ENCODE results near the gene MCC. TPM values are rescaled to one million over a fixed set of nuclear protein-coding genes. Genes with fewer than 3 reads are reported as not detected.

The MCC gene
- polyA plus RNA-seq, 5 donors: 12.5 to 17.2 (median 15.7) TPM

GRCh38 chr5:113115061-113115460 lies 373.2 kb downstream of the MCC start:
- DNase-seq: no peak

DNA sequence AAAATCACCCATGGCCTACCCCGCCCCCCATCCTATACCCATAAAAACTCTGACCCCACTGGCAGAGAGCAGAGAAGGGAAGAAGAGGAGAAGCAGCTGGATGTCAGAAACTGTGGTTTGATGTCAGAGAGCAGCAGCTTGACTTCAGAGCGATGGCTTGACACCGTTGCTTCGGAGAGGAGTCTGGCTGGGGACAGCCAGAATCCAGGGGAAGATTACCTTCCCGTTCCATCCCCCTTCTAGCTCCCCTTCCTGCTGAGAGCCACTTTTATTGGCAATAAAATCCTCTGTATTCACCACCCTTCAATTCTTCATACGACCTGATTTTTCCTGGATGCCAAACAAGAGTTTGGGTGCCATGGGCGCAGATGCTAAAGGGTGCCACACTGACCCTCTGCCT lies 373.7 kb downstream of the MCC start:
- no peak for DNase-seq

DNA sequence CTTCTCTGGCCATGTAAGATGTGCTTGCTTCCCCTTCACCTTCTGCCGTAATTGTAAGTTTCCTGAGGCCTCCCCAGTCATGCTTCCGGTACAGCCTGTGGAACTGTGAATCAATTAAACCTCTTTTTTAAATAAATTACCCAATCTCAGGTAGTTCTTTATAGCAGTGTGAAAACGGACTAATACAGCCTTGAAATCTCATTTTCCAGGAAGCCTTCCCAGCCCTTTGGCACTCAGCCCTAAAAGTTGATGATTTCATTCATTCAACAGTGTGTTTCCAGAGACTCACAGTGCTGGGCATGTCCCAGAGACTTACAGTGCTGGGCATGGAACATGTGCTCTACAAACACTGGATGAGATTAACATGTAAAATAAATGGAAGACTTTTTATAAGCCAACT lies 375.8 kb downstream of the MCC start:
- DNase-seq: no peak

DNA sequence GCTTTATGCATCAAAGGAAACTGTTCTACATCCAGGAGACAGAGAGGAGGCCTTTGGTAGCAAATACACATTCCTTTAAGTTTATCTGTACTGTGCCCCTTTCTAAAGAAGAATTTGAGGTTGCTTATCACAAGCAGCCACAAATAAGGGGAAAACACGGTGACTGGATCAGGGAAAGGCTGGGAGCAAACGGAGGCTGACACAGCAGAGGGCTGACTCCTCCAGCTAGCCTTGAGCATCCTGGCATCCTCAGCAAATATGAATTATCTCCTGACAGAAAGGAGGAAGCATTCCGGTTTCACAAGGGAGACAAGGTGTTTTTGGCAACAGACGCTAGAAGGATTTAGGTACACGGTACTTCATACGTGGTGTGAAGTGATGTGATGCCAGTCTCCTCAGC lies 378.1 kb downstream of the MCC start:
- no peak for DNase-seq

DNA sequence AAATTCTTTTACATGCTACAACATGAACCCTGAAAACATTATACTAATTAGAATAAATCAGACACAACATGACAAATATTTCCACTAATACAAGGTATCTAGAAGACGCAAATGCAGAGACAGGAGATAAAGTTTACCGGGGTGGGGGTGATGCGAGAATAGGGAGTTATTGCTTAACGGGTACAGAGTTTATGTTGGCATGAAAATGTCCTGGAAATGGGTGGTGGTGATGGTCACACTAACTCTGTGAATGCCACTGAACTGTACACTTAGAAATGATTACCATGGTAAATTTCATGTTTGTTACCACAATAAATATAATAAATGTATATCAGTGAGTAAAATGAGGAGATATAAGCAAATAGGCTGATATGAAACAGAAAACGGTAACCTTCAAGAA lies 378.9 kb downstream of the MCC start:
- DNase-seq: no peak

GRCh38 chr5:113108485-113108884 lies 379.8 kb downstream of the MCC start:
- no peak for DNase-seq

GRCh38 chr5:113106821-113107220 lies 381.4 kb downstream of the MCC start:
- DNase-seq: no peak

DNA sequence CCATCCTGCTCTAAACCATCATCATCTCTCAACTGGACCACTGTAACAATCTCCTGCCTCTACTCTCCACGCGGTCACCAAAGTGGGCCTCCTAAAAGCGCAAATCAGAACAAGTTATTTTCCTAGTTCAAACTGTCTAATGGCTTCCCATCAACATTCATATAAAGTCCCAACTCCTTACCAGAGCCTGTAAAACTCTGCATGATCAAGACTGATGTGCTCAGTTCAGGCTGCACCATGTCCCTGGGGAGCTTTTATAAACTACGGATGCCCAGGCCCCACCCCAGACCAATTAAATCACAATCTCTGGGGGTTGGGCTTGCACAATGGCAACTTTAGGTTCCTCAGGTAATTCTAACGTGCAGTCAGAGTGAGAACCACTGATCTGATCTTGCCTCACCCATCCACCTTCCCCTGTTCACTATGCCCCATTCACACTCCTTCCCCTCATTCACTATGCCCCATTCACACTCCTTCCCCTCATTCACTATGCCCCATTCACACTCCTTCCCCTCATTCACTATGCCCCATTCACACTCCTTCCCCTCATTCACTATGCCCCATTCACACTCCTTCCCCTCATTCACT lies 382.5 kb downstream of the MCC start:
- DNase-seq: no peak

DNA sequence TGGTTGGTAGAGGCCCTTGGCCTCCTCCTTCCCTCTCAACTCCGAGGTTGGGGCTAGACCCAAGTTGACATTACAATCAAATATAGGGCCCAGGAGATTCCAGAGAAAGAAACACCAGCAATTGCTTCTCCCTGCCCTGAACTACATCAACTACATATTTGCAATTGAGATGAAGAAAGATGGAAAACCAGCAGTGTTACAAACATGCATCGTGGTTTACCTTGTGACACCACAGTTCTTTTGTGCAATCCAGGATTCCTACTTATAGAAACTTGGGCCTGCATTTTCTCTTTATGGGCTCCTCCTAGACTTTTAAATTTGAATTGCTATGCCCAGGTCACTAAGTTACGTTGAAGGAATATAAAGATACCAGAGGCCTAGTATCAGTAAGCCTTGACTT lies 384.9 kb downstream of the MCC start:
- DNase-seq: no peak

GRCh38 chr5:113102121-113102531 lies 386.1 kb downstream of the MCC start:
- DNase-seq: no peak

GRCh38 chr5:113100981-113101380 lies 387.3 kb downstream of the MCC start:
- DNase-seq: no peak

- no peak for DNase-seq
Observed at GRCh38 chr5:113099822-113100221, 388.4 kb downstream of the MCC start.

DNA sequence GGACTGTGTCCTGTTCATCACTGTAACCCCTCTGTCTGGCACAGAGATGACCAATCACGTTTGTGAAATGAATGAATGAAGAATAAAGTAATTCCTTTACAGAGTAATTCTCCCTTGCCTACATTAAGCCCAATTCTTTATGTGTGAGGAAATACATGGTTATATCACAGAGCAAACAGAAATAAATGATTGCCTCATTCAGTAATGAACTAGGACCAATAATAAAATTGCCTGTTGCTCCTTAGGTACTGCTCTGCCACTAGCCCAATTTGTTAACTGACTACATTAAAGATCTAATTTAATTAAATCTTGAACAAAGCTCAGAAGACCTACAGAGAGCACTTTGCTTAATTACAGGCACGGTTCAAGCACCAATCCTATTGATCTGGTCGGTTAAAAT lies 389.9 kb downstream of the MCC start:
- DNase-seq: no peak

DNA sequence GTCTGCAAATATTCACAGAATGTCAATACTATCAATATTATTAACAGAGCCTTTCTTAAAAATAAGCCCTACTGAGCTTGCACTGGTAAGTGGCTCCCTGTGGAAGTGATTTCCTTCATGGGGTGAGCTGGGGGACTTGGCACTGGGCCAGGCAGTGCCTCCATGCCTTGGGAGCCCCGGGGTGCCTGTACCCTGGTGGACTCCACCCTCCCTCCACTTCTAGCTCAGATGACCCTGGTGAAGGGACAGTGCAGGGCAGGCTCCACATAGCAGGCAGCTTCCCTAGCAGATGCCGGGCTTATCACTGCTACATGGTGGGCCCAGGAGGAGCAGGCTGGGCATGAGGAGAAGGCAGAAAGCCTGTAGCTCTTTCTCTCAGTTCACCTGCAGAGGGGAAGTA lies 392.4 kb downstream of the MCC start:
- DNase-seq: no peak

DNA sequence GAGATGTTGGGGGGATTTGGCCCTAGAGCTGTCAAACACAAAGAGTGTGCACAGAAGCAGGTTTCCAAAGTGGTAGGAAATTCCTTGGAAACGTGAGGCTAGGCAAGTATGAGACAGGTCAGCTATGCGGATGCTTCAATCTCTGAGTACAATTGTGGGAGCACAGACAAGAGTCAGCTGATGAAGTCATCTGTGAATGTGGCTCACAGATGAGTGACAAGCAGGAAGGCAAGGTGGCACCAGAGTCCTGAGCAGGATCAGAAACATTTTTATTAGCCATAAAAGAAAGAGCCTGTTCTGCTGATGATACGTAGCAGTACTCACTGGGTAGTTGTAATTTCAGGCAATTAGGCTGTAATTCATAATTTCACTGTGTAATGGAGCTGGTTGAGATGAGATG lies 394.7 kb downstream of the MCC start:
- no peak for DNase-seq

DNA sequence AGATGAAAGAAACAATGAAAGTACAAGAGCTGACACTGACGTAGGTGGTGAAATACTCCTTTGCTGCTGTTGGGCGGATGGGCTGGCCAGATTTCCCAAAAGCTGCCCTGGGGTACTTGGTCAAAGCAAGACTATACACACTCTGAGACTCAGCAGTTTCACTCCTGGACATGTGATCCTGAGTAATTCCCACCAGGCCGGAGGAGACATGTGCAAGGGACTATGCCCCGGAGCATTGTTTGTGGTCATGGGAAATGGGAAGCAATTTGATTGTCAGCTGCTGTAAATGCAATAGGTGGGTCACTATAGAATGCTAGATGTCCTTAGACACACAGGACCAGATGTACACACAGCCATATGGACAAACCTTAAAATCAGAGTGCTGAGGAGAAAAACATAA lies 395.6 kb downstream of the MCC start:
- DNase-seq: no peak

GRCh38 chr5:113091622-113092021 lies 396.6 kb downstream of the MCC start:
- DNase-seq: no peak

DNA sequence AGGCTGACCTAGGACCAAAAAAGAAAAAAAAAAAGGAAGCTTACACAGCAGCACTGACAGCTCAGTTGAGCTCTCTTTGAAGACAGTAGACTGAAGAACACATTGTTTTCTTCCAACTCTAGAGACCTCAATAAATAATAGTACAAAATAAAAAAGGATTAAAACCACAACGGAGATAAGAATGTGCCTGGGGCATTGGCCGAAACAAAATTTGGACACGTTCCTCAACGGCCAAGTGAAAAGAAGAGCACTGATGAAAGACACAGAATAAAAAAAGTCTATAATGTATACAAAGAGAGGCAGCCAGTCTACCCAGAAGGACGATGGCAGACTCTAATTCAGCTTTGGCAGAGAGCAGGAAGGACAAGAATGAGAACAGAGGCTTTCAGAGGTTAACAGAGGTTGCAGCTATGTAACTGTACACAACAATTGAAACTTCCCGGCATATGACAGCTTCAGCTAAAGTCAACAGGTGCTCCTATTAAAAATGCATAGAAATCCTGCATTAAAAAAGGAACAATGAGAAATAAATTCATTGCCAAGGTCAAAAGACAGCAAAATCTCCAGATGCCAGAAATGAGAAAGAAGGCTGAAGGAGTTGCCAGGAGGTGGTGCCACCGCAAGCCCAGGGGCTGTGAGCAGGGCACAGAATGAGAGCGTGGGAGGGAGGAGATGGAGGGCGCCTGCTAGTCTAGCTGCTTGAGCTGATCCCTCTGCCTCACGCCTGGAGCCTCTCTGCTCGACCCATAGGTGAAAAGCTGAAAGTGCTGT lies 397.7 kb downstream of the MCC start:
- no peak for DNase-seq

DNA sequence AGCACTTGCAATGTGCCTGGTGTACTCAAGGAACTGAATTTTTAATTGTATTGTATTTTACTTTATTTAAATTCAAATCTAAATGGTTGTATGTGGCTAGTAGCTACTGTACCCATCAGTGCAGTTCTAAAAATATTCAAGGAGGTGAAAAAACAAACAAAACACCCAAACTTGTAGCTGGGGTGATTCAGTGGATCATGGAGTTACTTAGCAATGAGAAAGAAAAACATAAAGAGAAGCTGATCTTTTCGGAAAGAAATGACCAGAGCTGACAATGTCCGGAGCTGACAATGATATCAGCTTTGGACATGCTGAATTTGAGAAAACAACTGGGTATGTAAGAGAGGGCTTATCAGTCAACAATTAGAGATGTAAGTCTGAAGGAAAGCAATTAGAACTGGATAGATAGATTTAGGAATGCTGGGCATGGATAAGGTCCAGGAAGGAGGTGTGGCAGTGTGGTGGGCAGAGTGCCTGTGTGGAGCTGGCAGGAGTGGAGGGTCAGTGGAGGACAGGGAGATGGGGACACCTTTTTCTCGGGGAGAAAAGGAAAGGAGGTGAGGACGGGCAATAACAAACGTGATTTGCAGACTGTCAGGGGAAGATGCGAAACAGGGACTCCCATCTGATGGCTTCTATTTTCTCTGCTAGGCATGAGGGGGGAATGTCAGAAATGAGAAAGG lies 398.5 kb downstream of the MCC start:
- no peak for DNase-seq

- peak; percentile 63 to 75 for DNase-seq
Observed at GRCh38 chr5:113087976-113088514, 400.2 kb downstream of the MCC start.

DNA sequence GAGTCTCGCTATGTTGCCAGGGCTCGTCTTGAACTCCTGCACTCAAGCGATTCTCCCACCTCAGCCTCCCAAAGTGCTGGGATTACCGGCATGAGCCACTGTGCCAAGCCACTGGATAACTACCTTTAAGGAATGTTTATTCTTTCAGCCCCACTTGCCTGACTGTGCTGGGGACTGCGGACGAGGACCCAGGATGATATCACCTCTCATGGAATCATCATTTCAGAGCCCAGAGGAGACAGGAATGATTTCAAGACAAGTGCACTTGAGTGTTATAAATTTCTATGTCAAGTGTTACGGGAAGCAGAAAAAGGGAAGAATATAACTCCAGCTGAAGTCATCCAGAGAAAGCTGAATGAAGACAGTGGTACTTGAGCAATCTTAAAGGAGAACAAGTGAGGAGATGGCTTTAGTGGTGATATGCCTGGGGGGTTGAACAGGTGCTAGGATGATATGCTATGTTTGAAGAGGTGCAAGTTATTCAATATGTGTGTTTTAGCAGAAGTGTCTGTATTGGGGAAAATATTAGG lies 402.3 kb downstream of the MCC start:
- DNase-seq: no peak

GRCh38 chr5:113085084-113085414 lies 403.2 kb downstream of the MCC start:
- DNase-seq: no peak

Measured in right lung (tissue), 5 donors.